ENCODE data around the gene UTP4. TPM values are rescaled to one million over a fixed set of nuclear protein-coding genes. Genes with fewer than 3 reads are reported as not detected.
"Not testable (repeated sequence)": the region's sequence is repeated elsewhere in the genome, so short reads cannot be mapped to it uniquely, and the experiment has no call there.

Gene UTP4
- total RNA-seq, 2 donors from 2014 or later: 69.1 to 112 TPM

GRCh38 chr16:69115837-69116236 is 16.6 kb upstream of the UTP4 start:
- no peaks in the 10 kb centered on the region for H3K9me3 Mint-ChIP-seq

GRCh38 chr16:69116256-69116875 is 16.1 kb upstream of the UTP4 start:
- Mint-ChIP-seq H3K27ac (no peak overlapping the region), H3K36me3 (ENCODE audit: low read depth) (peaks cover 71% of the 10 kb centered on the region), H3K9me3 (no peaks in the 10 kb centered on the region), H3K4me3 (no peak overlapping the region), H3K27me3 (no peaks in the 10 kb centered on the region), H3K4me1 (peaks cover 4% of the 10 kb centered on the region)
- no peak for ATAC-seq (replicated peaks)

More at GRCh38 chr16:69115837-69116236, 16.6 kb upstream of the UTP4 start:
- Mint-ChIP-seq H3K27me3 (no peaks in the 10 kb centered on the region), H3K4me3 (no peak overlapping the region), H3K27ac (no peak overlapping the region), H3K36me3 (ENCODE audit: low read depth) (peaks cover 66% of the 10 kb centered on the region), H3K4me1 (peaks cover 4% of the 10 kb centered on the region)
- ATAC-seq (replicated peaks): no peak

GRCh38 chr16:69116906-69117305 is 15.5 kb upstream of the UTP4 start:
- Mint-ChIP-seq H3K4me3 (no peak overlapping the region), H3K4me1 (peaks cover 4% of the 10 kb centered on the region), H3K9me3 (no peaks in the 10 kb centered on the region), H3K27me3 (no peaks in the 10 kb centered on the region), H3K36me3 (ENCODE audit: low read depth) (peaks cover 72% of the 10 kb centered on the region), H3K27ac (no peak overlapping the region)
- ATAC-seq (replicated peaks): no peak

- no peak for ATAC-seq (replicated peaks)
- H3K36me3 Mint-ChIP-seq (ENCODE audit: low read depth): peaks cover 68% of the 10 kb centered on the region
- no peaks in the 10 kb centered on the region for H3K9me3 Mint-ChIP-seq
- no peak overlapping the region for H3K4me3 Mint-ChIP-seq
- peaks cover 4% of the 10 kb centered on the region for H3K4me1 Mint-ChIP-seq
- H3K27ac Mint-ChIP-seq: no peak overlapping the region
- no peaks in the 10 kb centered on the region for H3K27me3 Mint-ChIP-seq
Observed at GRCh38 chr16:69118468-69118867, 14.0 kb upstream of the UTP4 start.

- no peak overlapping the region for H3K27ac Mint-ChIP-seq
- no peaks in the 10 kb centered on the region for H3K27me3 Mint-ChIP-seq
- no peaks in the 10 kb centered on the region for H3K9me3 Mint-ChIP-seq
- H3K4me3 Mint-ChIP-seq: no peak overlapping the region
- peaks cover 6% of the 10 kb centered on the region for H3K4me1 Mint-ChIP-seq
- no peak for ATAC-seq (replicated peaks)
- peaks cover 70% of the 10 kb centered on the region for H3K36me3 Mint-ChIP-seq (ENCODE audit: low read depth)
Observed at GRCh38 chr16:69118994-69119393, 13.5 kb upstream of the UTP4 start.

GRCh38 chr16:69119536-69119935 is 12.9 kb upstream of the UTP4 start:
- Mint-ChIP-seq H3K4me3 (no peak overlapping the region), H3K27ac (no peak overlapping the region), H3K36me3 (ENCODE audit: low read depth) (peaks cover 73% of the 10 kb centered on the region), H3K9me3 (no peaks in the 10 kb centered on the region), H3K4me1 (peaks cover 9% of the 10 kb centered on the region), H3K27me3 (no peaks in the 10 kb centered on the region)
- no peak for ATAC-seq (replicated peaks)

- H3K9me3 Mint-ChIP-seq: no peaks in the 10 kb centered on the region
- no peak overlapping the region for H3K4me3 Mint-ChIP-seq
- H3K4me1 Mint-ChIP-seq: peaks cover 9% of the 10 kb centered on the region
- H3K36me3 Mint-ChIP-seq (ENCODE audit: low read depth): peaks cover 73% of the 10 kb centered on the region
- no peaks in the 10 kb centered on the region for H3K27me3 Mint-ChIP-seq
- H3K27ac Mint-ChIP-seq: no peak overlapping the region
- no peak for ATAC-seq (replicated peaks)
Observed at GRCh38 chr16:69120096-69120664, 12.3 kb upstream of the UTP4 start.

- peak; percentile 37 for ATAC-seq (replicated peaks)
- H3K4me3 Mint-ChIP-seq: no peak overlapping the region
- H3K27ac Mint-ChIP-seq: no peak overlapping the region
- H3K36me3 Mint-ChIP-seq (ENCODE audit: low read depth): peaks cover 64% of the 10 kb centered on the region
- no peaks in the 10 kb centered on the region for H3K27me3 Mint-ChIP-seq
- peaks cover 15% of the 10 kb centered on the region for H3K4me1 Mint-ChIP-seq
- no peaks in the 10 kb centered on the region for H3K9me3 Mint-ChIP-seq
Observed at GRCh38 chr16:69123910-69124309, 8.5 kb upstream of the UTP4 start.

- not testable (repeated sequence) for H3K27ac Mint-ChIP-seq; ATAC-seq (replicated peaks); H3K9me3 Mint-ChIP-seq; H3K27me3 Mint-ChIP-seq; H3K4me3 Mint-ChIP-seq
- H3K36me3 Mint-ChIP-seq (ENCODE audit: low read depth): peaks cover 63% of the 10 kb centered on the region
- H3K4me1 Mint-ChIP-seq: peaks cover 16% of the 10 kb centered on the region
Observed at GRCh38 chr16:69124406-69124805, 8.0 kb upstream of the UTP4 start.

- H3K4me3 Mint-ChIP-seq; H3K27me3 Mint-ChIP-seq; H3K27ac Mint-ChIP-seq; H3K9me3 Mint-ChIP-seq; ATAC-seq (replicated peaks): not testable (repeated sequence)
- H3K4me1 Mint-ChIP-seq: peaks cover 20% of the 10 kb centered on the region
- H3K36me3 Mint-ChIP-seq (ENCODE audit: low read depth): peaks cover 63% of the 10 kb centered on the region
Observed at GRCh38 chr16:69124961-69125360, 7.5 kb upstream of the UTP4 start.

- Mint-ChIP-seq H3K9me3 (no peaks in the 10 kb centered on the region), H3K36me3 (ENCODE audit: low read depth) (peaks cover 61% of the 10 kb centered on the region), H3K27ac (peak overlapping the region; percentile 62), H3K4me3 (no peak overlapping the region), H3K4me1 (peaks cover 23% of the 10 kb centered on the region), H3K27me3 (no peaks in the 10 kb centered on the region)
- ATAC-seq (replicated peaks): no peak
Observed at GRCh38 chr16:69126221-69126620, 6.2 kb upstream of the UTP4 start.

GRCh38 chr16:69126801-69127200 is 5.6 kb upstream of the UTP4 start:
- H3K27me3 Mint-ChIP-seq; H3K4me3 Mint-ChIP-seq; H3K9me3 Mint-ChIP-seq; ATAC-seq (replicated peaks): not testable (repeated sequence)
- peaks cover 28% of the 10 kb centered on the region for H3K4me1 Mint-ChIP-seq
- peak overlapping the region; percentile 62 for H3K27ac Mint-ChIP-seq
- peaks cover 61% of the 10 kb centered on the region for H3K36me3 Mint-ChIP-seq (ENCODE audit: low read depth)

GRCh38 chr16:69127966-69128510 is 4.4 kb upstream of the UTP4 start:
- H3K27ac Mint-ChIP-seq: no peak overlapping the region
- no peak overlapping the region for H3K4me3 Mint-ChIP-seq
- no peak for ATAC-seq (replicated peaks)
- no peaks in the 10 kb centered on the region for H3K9me3 Mint-ChIP-seq
- no peaks in the 10 kb centered on the region for H3K27me3 Mint-ChIP-seq
- peaks cover 63% of the 10 kb centered on the region for H3K36me3 Mint-ChIP-seq (ENCODE audit: low read depth)
- peaks cover 28% of the 10 kb centered on the region for H3K4me1 Mint-ChIP-seq

GRCh38 chr16:69130461-69130860 is 2.0 kb upstream of the UTP4 start:
- no peak overlapping the region for H3K27ac Mint-ChIP-seq
- no peaks in the 10 kb centered on the region for H3K9me3 Mint-ChIP-seq
- peak overlapping the region; percentile 95 for H3K4me3 Mint-ChIP-seq
- H3K27me3 Mint-ChIP-seq: no peaks in the 10 kb centered on the region
- no peak for ATAC-seq (replicated peaks)
- peaks cover 37% of the 10 kb centered on the region for H3K4me1 Mint-ChIP-seq
- H3K36me3 Mint-ChIP-seq (ENCODE audit: low read depth): peaks cover 82% of the 10 kb centered on the region

- Mint-ChIP-seq H3K4me3 (peak overlapping the region; percentile 95), H3K9me3 (no peaks in the 10 kb centered on the region), H3K36me3 (ENCODE audit: low read depth) (peaks cover 90% of the 10 kb centered on the region), H3K27me3 (no peaks in the 10 kb centered on the region), H3K4me1 (peaks cover 38% of the 10 kb centered on the region), H3K27ac (peak overlapping the region; percentile 97)
- no peak for ATAC-seq (replicated peaks)
Observed at GRCh38 chr16:69131167-69131838, 1.1 kb upstream of the UTP4 start.

All from activated T-helper 17 cell treated with anti-CD3 and anti-CD28 coated beads, Interleukin-2, amount 50 U/mL, for 72 hours (primary cell).